T-helper 9 cell (primary cell): ENCODE measurements around the gene NAT16.

ENCODE experiments used
- DNase-seq: peaks from one replicate; pipeline ENCODE4 v3.0.0-alpha.2; 2020

NAT16 gene

GRCh38 chr7:101170617-101171441 lies 9.3 kb downstream of the NAT16 start:
- no peak for DNase-seq

GRCh38 chr7:101169838-101170551 lies 10.1 kb downstream of the NAT16 start:
- peak; percentile 78 for DNase-seq

GRCh38 chr7:101169110-101169837 lies 10.8 kb downstream of the NAT16 start:
- DNase-seq = no peak

- no peak for DNase-seq
Measured at GRCh38 chr7:101168412-101169049, 11.6 kb downstream of the NAT16 start.

GRCh38 chr7:101167645-101168411 lies 12.3 kb downstream of the NAT16 start:
- DNase-seq = no peak

- DNase-seq = no peak
Measured at GRCh38 chr7:101166909-101167644, 13.0 kb downstream of the NAT16 start.

GRCh38 chr7:101166648-101166908 lies 13.5 kb downstream of the NAT16 start:
- no peak for DNase-seq

GRCh38 chr7:101165958-101166647 lies 14.0 kb downstream of the NAT16 start:
- no peak for DNase-seq

GRCh38 chr7:101165075-101165957 lies 14.8 kb downstream of the NAT16 start, which contains the start of gene VGF:
VGF (minus strand) TSS chr7:101165569; CDS start chr7:101164843, 726 bp downstream.
- peak; percentile 91 for DNase-seq

GRCh38 chr7:101164071-101164840 lies 15.8 kb downstream of the NAT16 start:
- DNase-seq = no peak

- no peak for DNase-seq
Measured at GRCh38 chr7:101163279-101164070, 16.6 kb downstream of the NAT16 start.

GRCh38 chr7:101162551-101163278 lies 17.4 kb downstream of the NAT16 start:
- DNase-seq = no peak

GRCh38 chr7:101161692-101162471 lies 18.2 kb downstream of the NAT16 start:
- no peak for DNase-seq

- DNase-seq = no peak
Measured at GRCh38 chr7:101160910-101161309, 19.2 kb downstream of the NAT16 start.

GRCh38 chr7:101159696-101160674 lies 20.1 kb downstream of the NAT16 start:
- no peak for DNase-seq
